ENCODE results near the gene PIPOX. TPM values are rescaled to one million over a fixed set of nuclear protein-coding genes. Genes with fewer than 3 reads are reported as not detected.

The PIPOX gene
- total RNA-seq, 4 donors from 2014 or later, result 1.2 to 15.3 (median 1.6) TPM; not detected in 1

DNA sequence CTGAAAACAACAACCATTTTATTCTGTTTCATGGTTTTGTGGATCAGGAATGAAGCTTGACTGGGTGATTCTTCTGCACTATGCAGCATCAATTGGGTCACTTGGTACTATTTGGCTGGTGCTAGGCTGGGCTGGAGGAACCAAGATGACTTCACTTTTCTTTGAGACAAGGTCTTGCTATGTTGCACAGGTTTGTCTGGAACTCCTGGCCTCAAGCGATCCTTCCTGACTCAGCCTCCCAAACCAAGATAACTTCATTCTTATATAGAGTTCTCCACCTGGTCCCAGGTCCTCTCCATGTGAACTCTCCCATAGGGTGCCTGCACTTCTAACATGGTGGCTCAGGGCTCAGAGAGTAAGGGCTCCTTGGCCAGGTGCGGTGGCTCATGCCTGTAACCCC lies 1.9 kb upstream of the PIPOX start:
- in situ Hi-C loops (cut with MboI; ENCODE audit: low pct_ligation_motif_present in 1 of 4, low pct_unique_long_range_greater_than_20kb in 1 of 4, low sequenced_read_pairs in 3 of 4), result no loop called here
- DNase-seq, result no peak
- Histone ChIP-seq H3K9me3 (no peaks in the 10 kb centered on the region), H3K27ac (no peak overlapping the region), H3K4me3 (no peak overlapping the region), H3K4me1 (peaks cover 0 to 7% (median 0%) of the 10 kb centered on the region in 4 donors), H3K27me3 (peaks cover 11% of the 10 kb centered on the region), H3K36me3 (no peaks in the 10 kb centered on the region)
- 100% methylated on average over 2 of the region's 2 CpGs; no CpG with 5 or more reads in 1 of the 2 donors for WGBS, 2 donors (ENCODE audit: low coverage in 1 of 2)
- TF ChIP-seq EP300 (IDR thresholded peaks at IDR 0.05; ENCODE audit: low read depth) (no peak), POLR2A (IDR thresholded peaks at IDR 0.05) (no peak), POLR2AphosphoS5 (IDR thresholded peaks at IDR 0.05) (no peak)
- TF ChIP-seq, protein P1, sequence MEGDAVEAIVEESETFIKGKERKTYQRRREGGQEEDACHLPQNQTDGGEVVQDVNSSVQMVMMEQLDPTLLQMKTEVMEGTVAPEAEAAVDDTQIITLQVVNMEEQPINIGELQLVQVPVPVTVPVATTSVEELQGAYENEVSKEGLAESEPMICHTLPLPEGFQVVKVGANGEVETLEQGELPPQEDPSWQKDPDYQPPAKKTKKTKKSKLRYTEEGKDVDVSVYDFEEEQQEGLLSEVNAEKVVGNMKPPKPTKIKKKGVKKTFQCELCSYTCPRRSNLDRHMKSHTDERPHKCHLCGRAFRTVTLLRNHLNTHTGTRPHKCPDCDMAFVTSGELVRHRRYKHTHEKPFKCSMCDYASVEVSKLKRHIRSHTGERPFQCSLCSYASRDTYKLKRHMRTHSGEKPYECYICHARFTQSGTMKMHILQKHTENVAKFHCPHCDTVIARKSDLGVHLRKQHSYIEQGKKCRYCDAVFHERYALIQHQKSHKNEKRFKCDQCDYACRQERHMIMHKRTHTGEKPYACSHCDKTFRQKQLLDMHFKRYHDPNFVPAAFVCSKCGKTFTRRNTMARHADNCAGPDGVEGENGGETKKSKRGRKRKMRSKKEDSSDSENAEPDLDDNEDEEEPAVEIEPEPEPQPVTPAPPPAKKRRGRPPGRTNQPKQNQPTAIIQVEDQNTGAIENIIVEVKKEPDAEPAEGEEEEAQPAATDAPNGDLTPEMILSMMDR (IDR thresholded peaks at IDR 0.05), result no peak
- intact Hi-C loops (cut with DNase I; ENCODE audit: low total_unique reads), result no loop called here

DNA sequence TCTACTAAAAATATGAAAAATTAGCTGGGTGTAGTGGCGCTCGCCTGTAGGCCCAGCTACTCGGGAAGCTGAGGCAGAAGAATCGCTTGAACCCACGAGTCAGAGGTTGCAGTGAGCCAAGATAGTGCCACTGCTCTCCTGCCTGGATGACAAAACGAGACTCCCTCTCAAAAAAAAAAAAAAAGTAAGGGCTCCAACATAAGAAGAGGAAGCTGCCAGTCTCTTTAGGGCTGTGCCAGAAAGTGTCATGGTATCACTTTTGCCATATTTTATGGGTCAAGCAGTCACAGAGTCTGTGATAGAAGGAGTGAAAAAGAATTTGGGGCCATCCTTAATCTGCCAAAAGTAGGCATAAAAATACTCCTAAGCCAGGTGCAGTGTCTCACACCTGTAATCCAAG lies 1.4 kb upstream of the PIPOX start:
- Histone ChIP-seq H3K9me3 (no peaks in the 10 kb centered on the region), H3K4me3 (no peak overlapping the region), H3K4me1 (peaks cover 0 to 7% (median 0%) of the 10 kb centered on the region in 4 donors), H3K27ac (no peak overlapping the region), H3K27me3 (peaks cover 7% of the 10 kb centered on the region), H3K36me3 (no peaks in the 10 kb centered on the region)
- WGBS, 2 donors (ENCODE audit: low coverage in 1 of 2), result 87% methylated on average over 6 of the region's 6 CpGs; no CpG with 5 or more reads in 1 of the 2 donors
- in situ Hi-C loops (cut with MboI; ENCODE audit: low pct_ligation_motif_present in 1 of 4, low pct_unique_long_range_greater_than_20kb in 1 of 4, low sequenced_read_pairs in 3 of 4) (no loop called here), intact Hi-C loops (cut with DNase I; ENCODE audit: low total_unique reads) (no loop called here)
- no peak for DNase-seq
- TF ChIP-seq POLR2A (IDR thresholded peaks at IDR 0.05) (no peak), EP300 (IDR thresholded peaks at IDR 0.05; ENCODE audit: low read depth) (no peak)
- TF ChIP-seq, protein P1 (IDR thresholded peaks at IDR 0.05), result no peak

DNA sequence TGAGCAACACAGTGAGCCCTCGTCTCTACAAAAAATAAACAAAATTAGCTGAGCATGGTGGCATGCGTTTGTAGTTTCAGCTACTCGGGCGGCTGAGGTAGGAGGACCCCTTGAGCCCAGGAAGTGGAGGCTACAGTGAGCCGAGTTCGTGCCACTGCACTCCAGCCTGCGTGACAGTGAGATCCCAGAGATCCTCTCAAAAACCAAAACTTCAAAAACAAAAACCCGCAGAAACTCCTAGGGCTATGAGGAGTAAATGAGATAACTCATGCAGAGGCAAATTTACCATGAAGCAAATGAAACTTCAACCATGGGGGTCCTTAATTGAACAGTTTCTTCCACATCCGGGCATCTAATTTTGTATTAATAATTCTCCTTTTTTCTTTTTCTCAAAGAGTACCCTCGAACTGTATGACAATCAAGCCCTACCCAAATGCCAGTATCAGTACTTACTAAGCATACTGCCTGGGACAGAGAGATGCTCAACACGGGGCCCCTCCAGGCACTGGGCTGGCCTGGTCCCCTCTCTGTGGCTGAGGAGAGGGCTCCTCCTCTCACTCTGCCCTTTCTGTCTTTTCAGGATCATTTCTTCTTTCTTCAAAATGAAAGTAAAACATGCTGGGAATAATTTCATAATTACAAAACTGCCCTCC lies 789 bp upstream of the PIPOX start:
- DNase-seq, result no peak
- no peak overlapping the region for H3K27ac ChIP-seq
- in situ Hi-C loops (cut with MboI; ENCODE audit: low pct_ligation_motif_present in 1 of 4, low pct_unique_long_range_greater_than_20kb in 1 of 4, low sequenced_read_pairs in 3 of 4), result no loop called here

DNA sequence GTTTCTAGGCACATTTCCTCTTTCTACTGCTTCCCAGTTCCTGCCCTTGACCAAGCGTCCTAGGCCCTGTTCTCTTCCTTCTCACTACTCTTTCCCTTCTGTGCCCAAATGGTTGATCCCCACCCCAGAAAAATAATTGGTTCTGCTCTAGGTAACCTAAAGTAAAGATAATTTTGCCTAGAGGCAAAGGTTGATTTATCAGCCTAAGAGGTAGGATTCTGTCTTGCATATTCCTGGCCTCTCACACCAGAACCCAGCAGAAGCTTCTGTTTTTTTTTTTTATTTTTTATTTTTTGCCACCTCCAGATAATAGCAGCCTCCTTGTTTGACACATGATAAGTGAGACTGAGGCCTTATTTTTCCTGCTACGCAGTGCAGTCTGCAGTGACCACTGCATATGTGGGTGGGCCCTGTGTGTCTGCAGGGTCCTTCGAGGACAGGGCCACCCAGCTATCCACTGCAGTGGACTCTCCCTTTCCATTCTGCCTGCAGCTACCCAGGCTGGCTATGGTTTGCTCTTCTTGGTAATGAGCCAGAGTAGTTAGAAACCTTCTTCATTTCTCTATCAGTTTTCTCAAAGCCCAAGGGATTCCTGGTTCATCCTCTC lies 701 bp downstream of the PIPOX start:
- no peaks in the 10 kb centered on the region for H3K36me3 ChIP-seq
- in situ Hi-C loops (cut with MboI; ENCODE audit: low pct_ligation_motif_present in 1 of 4, low pct_unique_long_range_greater_than_20kb in 1 of 4, low sequenced_read_pairs in 3 of 4), result no loop called here
- DNase-seq, result no peak
- WGBS, 2 donors (ENCODE audit: low coverage in 1 of 2), result 78% methylated on average over 3 of the region's 3 CpGs; no CpG with 5 or more reads in 1 of the 2 donors
- peaks cover 0 to 7% (median 0%) of the 10 kb centered on the region in 4 donors for H3K4me1 ChIP-seq
- H3K27ac ChIP-seq, result no peak overlapping the region
- TF ChIP-seq POLR2AphosphoS5 (IDR thresholded peaks at IDR 0.05) (no peak), EP300 (IDR thresholded peaks at IDR 0.05; ENCODE audit: low read depth) (no peak), POLR2A (IDR thresholded peaks at IDR 0.05) (no peak)
- TF ChIP-seq, protein P1 (IDR thresholded peaks at IDR 0.05), result no peak
- no peak overlapping the region for H3K4me3 ChIP-seq
- no peaks in the 10 kb centered on the region for H3K9me3 ChIP-seq
- H3K27me3 ChIP-seq, result no peaks in the 10 kb centered on the region
- intact Hi-C loops (cut with DNase I; ENCODE audit: low total_unique reads), result no loop called here

More for the DNA sequence above, 789 bp upstream of the PIPOX start:
- Histone ChIP-seq H3K9me3 (no peaks in the 10 kb centered on the region), H3K27me3 (peaks cover 5% of the 10 kb centered on the region), H3K4me3 (no peak overlapping the region), H3K36me3 (no peaks in the 10 kb centered on the region), H3K4me1 (peaks cover 0 to 7% (median 0%) of the 10 kb centered on the region in 4 donors)
- TF ChIP-seq POLR2AphosphoS5 (IDR thresholded peaks at IDR 0.05) (no peak), POLR2A (IDR thresholded peaks at IDR 0.05) (no peak)
- 64 to 77% methylated on average over 3 to 11 of the region's 11 CpGs for WGBS, 2 donors (ENCODE audit: low coverage in 1 of 2)
- intact Hi-C loops (cut with DNase I; ENCODE audit: low total_unique reads), result no loop called here
